Renal cortex interstitium (tissue), 11 donors: Measurements from ENCODE around the gene MATR3. TPM values are rescaled to one million over a fixed set of nuclear protein-coding genes. Genes with fewer than 3 reads are reported as not detected.
"Not testable (repeated sequence)": the region's sequence is repeated elsewhere in the genome, so short reads cannot be mapped to it uniquely, and the experiment has no call there.

ENCODE experiments used
- DNase-seq, 11 donors: peaks; one replicate each; pipeline ENCODE4 v3.0.0-alpha.2; 2013; ENCODE audit warnings: low read depth in 9 of 11, low spot score in 4 of 11; ENCODE audit errors: extremely low read depth in 1 of 11
- polyA plus RNA-seq, 3 donors: library from polyadenylated mRNA; unstranded; fragments of 120-200 nt; gene quantifications; one replicate each; pipeline ENCODE4 v1.2.1, GENCODE V29; 2013; ENCODE audit not compliant: insufficient read length in 3 of 3

MATR3 gene
- polyA plus RNA-seq, 3 donors, result 621 to 736 (median 661) TPM

DNA sequence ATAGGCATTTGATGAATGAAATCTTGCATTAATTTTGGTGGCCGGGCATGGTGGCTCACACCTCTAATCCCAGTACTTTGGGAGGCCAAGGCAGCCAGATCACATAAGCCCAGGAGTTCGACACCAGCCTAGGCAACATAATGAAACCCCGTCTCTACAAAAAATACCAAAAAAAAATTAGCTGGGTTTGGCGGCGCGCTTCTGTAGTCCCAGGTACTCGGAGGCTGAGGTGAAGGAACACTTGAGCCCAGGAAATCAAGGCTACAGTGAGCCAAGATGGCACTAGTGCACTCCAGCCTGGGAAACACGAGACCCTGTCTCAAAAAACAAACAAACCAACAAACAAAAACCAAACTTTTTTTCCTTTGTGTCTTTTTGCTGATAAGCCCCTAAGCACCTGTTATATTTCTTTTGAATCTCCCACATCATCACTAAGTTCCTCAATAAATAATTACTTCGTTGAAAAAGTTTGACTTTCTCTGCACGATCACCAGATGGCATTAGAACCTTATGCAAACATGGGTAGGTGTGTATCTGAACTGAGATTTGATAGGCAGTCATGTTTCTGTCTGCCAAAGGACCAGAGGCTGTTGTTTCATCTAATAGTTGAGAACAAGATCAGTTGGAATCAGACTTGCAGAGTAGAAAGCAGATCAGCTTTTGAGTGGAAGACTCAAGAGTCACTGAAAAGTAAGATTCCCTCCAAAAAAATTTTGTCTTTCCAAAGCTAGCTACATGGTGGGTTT is 5.5 kb upstream of the MATR3 start:
- DNase-seq, result no peak

DNA sequence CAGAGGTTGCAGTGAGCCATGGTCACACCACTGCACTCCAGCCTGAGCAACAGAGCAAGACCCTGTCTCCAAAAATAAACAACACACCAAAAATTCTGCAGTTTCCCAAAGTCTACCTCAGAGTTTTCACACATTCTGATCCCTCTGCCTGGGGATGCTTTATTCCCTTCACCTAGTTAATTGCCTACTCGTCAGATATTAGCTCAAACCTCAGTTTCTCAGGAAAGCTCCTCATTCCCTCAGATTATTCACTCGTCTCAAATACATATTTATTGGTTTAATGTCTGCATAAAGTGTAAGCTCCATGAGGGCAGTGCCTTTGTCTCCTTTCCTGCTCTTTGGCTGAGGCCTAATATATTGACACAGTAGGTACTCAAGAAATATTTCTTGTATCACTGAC is 2.5 kb upstream of the MATR3 start:
- no peak for DNase-seq

DNA sequence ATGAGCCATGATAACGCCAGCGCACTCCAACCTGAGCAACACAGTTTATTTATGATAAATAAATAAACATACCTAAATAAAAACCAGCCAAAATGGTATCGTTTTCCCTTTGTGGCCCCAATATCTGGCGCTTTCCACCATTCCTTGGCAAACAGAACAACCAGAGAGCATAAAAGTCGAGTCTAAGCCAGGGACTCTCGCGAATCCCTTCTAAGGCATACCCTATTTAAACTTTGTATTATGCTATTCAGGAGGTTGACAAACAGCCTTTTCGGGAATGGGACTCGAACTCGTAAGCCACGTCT is 386 bp upstream of the MATR3 start:
- DNase-seq, result no peak

GRCh38 chr5:139294374-139295165 is 1.0 kb downstream of the MATR3 start:
- DNase-seq, result peak; percentile 73 to 90 (median 81)

DNA sequence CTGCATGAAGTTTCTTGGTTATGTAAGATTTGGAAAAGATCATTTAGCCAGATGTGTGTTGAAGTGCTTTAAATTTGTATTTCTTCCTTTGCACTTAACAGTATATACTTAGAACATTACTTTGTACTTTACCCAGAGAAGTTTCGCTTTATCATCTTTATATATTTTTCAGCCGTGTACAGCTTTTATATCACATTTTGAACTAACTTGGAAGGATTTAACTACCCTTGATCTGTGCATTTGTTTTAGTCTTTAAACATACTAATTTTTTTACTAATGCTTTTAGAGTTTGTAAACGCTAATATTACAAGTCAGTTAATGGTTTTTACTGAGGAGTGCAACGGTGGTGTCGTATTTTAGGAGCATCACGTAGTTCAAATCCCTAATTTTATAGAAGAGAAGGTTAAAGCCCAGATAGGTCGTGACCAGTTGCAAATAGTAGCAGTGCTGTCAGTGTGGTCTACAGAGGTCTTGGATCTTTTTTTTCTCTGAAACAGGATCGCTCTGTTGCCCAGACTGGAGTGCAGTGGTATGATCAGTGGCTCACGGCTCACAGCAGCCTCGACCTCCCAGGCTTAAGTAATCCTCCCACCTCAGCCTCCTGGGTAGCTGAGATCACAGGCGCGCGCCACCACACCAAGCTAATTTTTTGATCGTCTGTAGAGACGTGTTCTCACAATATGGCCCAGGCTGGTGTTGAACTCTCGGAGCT is 2.0 kb downstream of the MATR3 start:
- DNase-seq, result no peak

DNA sequence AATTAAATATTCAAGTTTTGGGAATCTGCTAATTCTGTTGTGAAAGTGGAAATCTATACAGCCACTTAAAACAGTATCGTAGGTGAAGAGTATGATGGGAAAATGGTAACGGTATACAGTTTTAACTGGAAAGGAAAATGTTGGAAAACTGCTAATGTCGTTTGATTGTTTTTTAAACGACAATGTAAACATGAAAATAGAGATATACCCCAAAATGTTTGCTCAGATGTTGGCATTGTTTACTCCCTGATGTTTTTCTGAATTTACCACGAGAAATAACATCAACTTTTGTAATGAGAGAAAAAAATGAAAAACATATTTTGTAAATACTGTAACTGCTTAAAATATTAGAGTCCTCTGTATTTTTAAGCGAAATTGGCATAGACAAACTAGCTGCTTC is 2.7 kb downstream of the MATR3 start:
- DNase-seq, result no peak

DNA sequence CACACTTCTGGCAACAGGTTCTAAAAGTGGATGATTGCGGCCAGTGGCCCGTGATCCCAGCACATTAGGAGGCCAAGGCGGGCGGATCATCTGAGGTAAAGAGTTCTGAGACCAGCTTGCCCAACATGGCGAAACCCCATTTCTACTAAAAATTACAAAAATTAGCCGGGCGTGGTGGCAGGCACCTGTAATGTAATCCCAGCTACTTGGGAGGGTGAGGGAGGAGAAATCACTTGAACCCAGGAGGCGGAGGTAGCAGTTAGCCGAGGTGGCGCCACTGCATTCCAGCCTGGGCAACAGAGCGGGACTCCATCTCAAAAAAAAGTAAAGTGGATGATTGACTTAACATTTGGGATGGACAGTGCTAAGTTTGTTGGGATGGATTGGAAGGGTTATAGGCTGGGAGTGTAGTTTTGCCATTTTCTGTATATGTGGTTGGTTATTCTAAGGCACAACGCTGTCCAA is 3.4 kb downstream of the MATR3 start:
- peak in 2 of 11 donors; percentile 43 to 55 for DNase-seq

DNA sequence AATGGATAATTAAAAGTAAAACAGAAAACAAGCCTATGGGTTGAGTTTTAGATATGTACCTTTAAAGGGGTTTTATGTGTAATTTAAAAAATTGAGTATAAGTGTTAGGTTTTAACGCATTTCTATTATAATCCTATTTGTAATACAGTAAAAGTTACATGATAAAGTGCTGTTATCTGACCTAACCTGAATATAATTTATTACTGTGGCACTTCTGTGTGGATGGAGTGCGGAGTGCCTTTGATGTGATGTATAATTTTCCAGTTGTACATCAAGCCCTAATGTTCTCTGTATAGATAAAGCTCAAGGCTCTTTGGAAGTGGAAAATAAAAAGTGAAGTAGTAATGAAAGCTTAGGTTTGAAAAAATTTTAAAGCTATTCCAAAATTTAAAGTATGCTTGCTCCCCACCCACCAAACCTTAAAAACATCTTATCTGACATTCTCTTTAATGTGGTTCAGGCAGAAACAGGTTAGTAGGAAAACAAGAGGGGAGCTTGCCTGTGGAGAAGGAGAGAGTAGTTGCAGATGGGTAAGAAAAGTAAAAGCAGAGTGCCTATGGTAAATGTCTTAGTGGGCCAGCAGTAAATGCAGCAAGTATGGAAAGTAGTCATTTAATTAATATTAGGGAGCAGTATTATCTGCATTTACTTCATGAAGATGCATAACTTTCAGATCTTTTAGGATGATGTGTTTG is 4.0 kb downstream of the MATR3 start:
- no peak for DNase-seq

DNA sequence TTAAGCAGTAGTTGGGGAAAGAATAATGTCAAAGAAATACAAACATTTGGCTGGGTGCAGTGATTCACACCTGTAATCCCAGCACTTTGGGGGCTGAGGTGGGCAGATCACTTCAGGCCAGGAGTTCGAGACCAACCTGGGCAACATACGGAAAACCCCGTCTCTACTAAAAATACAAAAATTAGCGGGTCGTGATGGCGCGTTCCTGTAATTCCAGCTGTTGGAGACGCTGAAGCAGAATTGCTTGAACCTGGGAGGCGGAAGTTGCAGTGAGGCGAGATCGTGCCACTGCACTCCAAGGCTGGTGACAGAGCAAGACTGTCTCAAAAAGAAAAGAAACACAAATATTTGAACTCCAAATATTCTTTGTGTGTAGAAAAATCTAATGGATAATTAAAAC is 4.7 kb downstream of the MATR3 start:
- DNase-seq, result no peak

GRCh38 chr5:139299486-139299885 is 5.9 kb downstream of the MATR3 start:
- no peak for DNase-seq

GRCh38 chr5:139301808-139302499 is 8.4 kb downstream of the MATR3 start:
- DNase-seq, result no peak

GRCh38 chr5:139304391-139305324 is 11.1 kb downstream of the MATR3 start:
- DNase-seq, result no peak

DNA sequence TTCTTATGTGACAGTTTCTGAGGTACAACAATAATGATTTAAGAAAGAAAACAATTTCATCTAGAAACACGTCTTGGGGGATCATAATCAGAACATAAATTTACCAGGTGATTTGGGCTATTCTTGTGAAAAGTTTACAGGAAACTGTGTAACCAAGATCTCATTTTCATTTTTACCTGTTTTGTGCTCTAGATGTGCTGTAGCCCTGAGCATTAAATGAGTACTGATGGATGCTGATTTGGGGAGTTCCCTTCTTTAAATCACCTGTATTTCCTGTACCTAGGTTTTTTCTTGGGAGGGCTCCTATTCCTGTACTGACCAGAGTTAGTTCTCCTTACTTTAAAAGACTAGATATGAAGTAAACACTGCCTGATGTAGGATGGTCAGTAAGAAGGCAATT is 12.7 kb downstream of the MATR3 start:
- no peak for DNase-seq

DNA sequence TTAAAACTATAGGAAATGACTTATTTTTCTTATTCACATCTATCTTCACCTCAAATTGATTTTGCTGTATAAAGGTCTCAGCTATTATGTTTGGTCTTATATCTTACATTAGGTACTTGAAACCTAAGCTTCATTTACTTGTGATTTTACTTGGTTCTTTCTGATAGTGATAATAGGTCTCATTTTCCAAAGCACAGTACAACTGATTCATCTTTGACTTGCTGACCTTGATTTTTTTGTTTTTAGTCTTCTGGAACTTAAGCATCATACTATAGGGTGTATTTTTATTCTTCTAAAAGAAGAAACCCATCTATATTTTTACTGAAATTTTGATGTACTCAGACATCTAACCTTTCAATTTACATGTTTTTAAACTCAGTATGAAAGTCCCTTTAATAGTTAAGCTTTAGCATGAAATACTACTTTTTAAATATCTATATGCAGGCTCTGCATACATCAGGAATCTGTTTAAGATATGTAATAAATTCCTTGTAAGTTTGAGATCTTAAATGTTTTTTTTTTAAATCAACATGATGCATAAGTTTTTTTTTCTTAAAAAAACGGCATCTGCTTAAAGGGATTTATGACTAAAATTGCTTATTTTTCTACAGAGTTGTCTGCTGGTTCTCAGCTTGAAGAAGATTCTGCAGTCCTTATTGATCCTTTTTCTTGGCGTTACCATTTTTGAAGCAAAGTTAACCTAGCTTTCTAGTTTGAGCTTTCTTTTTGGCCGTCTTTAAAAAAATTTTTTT is 13.3 kb downstream of the MATR3 start:
- DNase-seq, result no peak

- DNase-seq, result no peak
Observed at GRCh38 chr5:139308797-139309196, 15.3 kb downstream of the MATR3 start.

- not testable (repeated sequence) for DNase-seq
Observed at GRCh38 chr5:139310715-139311186, 17.2 kb downstream of the MATR3 start.

GRCh38 chr5:139312075-139312474 is 18.5 kb downstream of the MATR3 start:
- DNase-seq, result no peak
